Mesendoderm (in vitro differentiated cells): ENCODE data around the gene GTF2F2.

ENCODE experiments used
- DNase-seq: peaks from one replicate; pipeline ENCODE4 v3.0.0; 2013
- H2AK5ac ChIP-seq: 2 replicates; pipeline ENCODE4 v1.6.1; 2013; ENCODE audit warnings: low read length, inconsistent platforms
- H2BK120ac ChIP-seq: 2 replicates; pipeline ENCODE4 v1.6.1; 2013; ENCODE audit warnings: low read depth, mild to moderate bottlenecking, low read length, moderate library complexity, mixed read lengths
- H2BK15ac ChIP-seq: replicated peaks from 2 replicates; pipeline ENCODE4 v1.6.1; 2013; ENCODE audit warnings: low read depth, mild to moderate bottlenecking, moderate library complexity
- H2BK5ac ChIP-seq: 2 replicates; pipeline ENCODE4 v1.6.1; 2013; ENCODE audit warnings: low read length, inconsistent platforms
- H3K18ac ChIP-seq: 2 replicates; pipeline ENCODE4 v1.6.1; 2013; ENCODE audit warnings: mild to moderate bottlenecking, low read length, mixed read lengths
- H3K23ac ChIP-seq: one replicate; pipeline ENCODE4 v1.6.1; 2013; ENCODE audit warnings: low read length
- H3K27ac ChIP-seq: 2 replicates; pipeline ENCODE4 v1.5.1; 2013; ENCODE audit warnings: low read depth, mild to moderate bottlenecking, inconsistent platforms, low read length, moderate library complexity
- H3K27me3 ChIP-seq: 2 replicates; pipeline ENCODE4 v1.6.1; 2013; ENCODE audit warnings: low read length, control low read depth, mild to moderate bottlenecking, inconsistent platforms; ENCODE audit not compliant: insufficient read depth, poor library complexity
- H3K36me3 ChIP-seq: 2 replicates; pipeline ENCODE4 v1.6.1; 2013; ENCODE audit warnings: low read length, inconsistent platforms; ENCODE audit not compliant: control insufficient read depth, insufficient read depth
- H3K4ac ChIP-seq: one replicate; pipeline ENCODE4 v1.6.1; 2013; ENCODE audit warnings: low read depth, mild to moderate bottlenecking, low read length, moderate library complexity
- H3K4me1 ChIP-seq: 2 replicates; pipeline ENCODE4 v1.6.1; 2013; ENCODE audit warnings: low read depth, low read length, inconsistent platforms; ENCODE audit not compliant: control insufficient read depth
- H3K4me2 ChIP-seq: 2 replicates; pipeline ENCODE4 v1.6.1; 2013; ENCODE audit warnings: low read length
- H3K4me3 ChIP-seq: 2 replicates; pipeline ENCODE4 v1.5.1; 2013; ENCODE audit warnings: mild to moderate bottlenecking, low read length
- H3K56ac ChIP-seq: one replicate; pipeline ENCODE4 v1.6.1; 2013; ENCODE audit warnings: low read length
- H3K79me1 ChIP-seq: 2 replicates; pipeline ENCODE4 v1.6.1; 2013; ENCODE audit warnings: low read length, inconsistent platforms
- H3K79me2 ChIP-seq: 2 replicates; pipeline ENCODE4 v1.6.1; 2013; ENCODE audit warnings: mild to moderate bottlenecking, low read length; ENCODE audit not compliant: control insufficient read depth, insufficient read depth
- H3K9ac ChIP-seq: 2 replicates; pipeline ENCODE4 v1.6.1; 2013; ENCODE audit warnings: low read length, inconsistent platforms
- H4K5ac ChIP-seq: one replicate; pipeline ENCODE4 v1.6.1; 2013; ENCODE audit warnings: low read length
- H4K8ac ChIP-seq: one replicate; pipeline ENCODE4 v1.6.1; 2013; ENCODE audit warnings: low read depth, mild to moderate bottlenecking, control low read depth, low read length, moderate library complexity
- WGBS: extraction: QIAGEN DNeasy Blood & Tissue Kit; methylation state at CpG from one replicate; pipeline ENCODE4 v1.1.7; 2013; ENCODE audit warnings: low lambda C conversion rate, missing lambda C conversion rate; ENCODE audit not compliant: insufficient coverage; ENCODE audit errors: extremely low coverage; 5-methylcytosine and 5-hydroxymethylcytosine counted together

The GTF2F2 gene

DNA sequence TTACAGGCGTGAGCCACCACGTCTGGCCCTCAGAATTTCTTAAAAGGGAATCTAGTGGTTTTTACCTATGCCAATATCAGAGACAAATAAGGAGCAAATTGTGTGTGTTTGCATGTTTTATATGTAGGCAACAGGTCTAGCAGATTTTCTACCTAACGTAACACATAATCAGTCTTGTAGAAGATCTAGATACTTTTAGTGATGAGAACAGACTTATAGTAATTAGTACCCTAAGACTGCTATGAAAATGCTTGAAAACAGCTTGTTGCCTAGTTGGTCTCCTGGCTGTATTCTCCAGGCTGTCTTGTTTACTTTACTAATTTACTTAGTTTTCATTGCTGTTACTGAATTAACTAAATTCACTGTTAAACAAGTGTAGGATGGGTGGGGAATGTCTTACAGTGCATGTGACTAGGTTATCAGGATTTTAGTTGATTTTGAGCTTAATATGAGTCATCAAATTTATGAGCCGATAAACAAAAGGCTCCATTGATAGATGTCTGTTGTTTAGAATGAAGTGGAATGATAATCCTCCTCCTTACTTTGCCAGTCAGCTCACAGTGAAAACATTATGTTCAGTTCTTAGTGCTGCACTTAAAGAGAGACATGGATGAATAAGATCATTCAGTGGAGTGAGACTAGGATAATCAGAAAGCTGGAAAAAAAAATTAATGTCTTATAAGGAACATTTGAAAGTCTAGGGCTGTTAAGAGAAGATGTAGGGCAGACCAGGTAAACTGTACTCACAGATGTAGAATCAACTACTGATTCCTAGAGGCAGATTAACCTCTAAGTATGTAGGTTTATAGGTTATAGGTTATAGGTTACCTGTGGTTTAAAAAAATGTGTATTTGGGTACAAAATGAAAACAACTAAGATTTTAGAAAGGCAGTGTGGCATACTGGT lies 22.4 kb downstream of the GTF2F2 start:
- H3K4me3 ChIP-seq = no peak overlapping the region

GRCh38 chr13:45143346-45143751 lies 23.0 kb downstream of the GTF2F2 start:
- Histone ChIP-seq H4K8ac (no peak overlapping the region), H4K5ac (no peak overlapping the region), H2BK120ac (no peak overlapping the region), H3K27me3 (no peaks in the 10 kb centered on the region), H3K56ac (no peak overlapping the region), H3K4me2 (no peak overlapping the region), H3K18ac (no peak overlapping the region), H2BK15ac (no peak overlapping the region), H3K4me3 (no peak overlapping the region), H3K79me1 (peaks cover 11% of the 10 kb centered on the region), H3K23ac (no peak overlapping the region), H3K27ac (no peak overlapping the region), H3K4me1 (no peaks in the 10 kb centered on the region), H3K4ac (no peak overlapping the region), H3K79me2 (peaks cover 11% of the 10 kb centered on the region), H2BK5ac (no peak overlapping the region), H3K9ac (no peak overlapping the region), H3K36me3 (no peaks in the 10 kb centered on the region), H2AK5ac (no peak overlapping the region)
- no peak for DNase-seq
- WGBS = no CpG with 5 or more reads among the region's 7 CpGs

More for the DNA sequence above, 22.4 kb downstream of the GTF2F2 start:
- H3K36me3 ChIP-seq = no peaks in the 10 kb centered on the region
- no peak overlapping the region for H3K23ac ChIP-seq
- H2BK15ac ChIP-seq = no peak overlapping the region
- H3K56ac ChIP-seq = no peak overlapping the region
- no peak overlapping the region for H4K8ac ChIP-seq
- H3K27me3 ChIP-seq = no peaks in the 10 kb centered on the region
- no peak overlapping the region for H3K4me2 ChIP-seq
- WGBS = no CpG with 5 or more reads among the region's 4 CpGs
- peaks cover 10% of the 10 kb centered on the region for H3K79me1 ChIP-seq
- no peak for DNase-seq
- H4K5ac ChIP-seq = no peak overlapping the region
- H3K4me1 ChIP-seq = no peaks in the 10 kb centered on the region
- no peak overlapping the region for H3K18ac ChIP-seq
- H2BK120ac ChIP-seq = no peak overlapping the region
- peaks cover 10% of the 10 kb centered on the region for H3K79me2 ChIP-seq
- H2AK5ac ChIP-seq = no peak overlapping the region
- no peak overlapping the region for H2BK5ac ChIP-seq
- H3K4ac ChIP-seq = no peak overlapping the region
- no peak overlapping the region for H3K9ac ChIP-seq
- H3K27ac ChIP-seq = no peak overlapping the region

DNA sequence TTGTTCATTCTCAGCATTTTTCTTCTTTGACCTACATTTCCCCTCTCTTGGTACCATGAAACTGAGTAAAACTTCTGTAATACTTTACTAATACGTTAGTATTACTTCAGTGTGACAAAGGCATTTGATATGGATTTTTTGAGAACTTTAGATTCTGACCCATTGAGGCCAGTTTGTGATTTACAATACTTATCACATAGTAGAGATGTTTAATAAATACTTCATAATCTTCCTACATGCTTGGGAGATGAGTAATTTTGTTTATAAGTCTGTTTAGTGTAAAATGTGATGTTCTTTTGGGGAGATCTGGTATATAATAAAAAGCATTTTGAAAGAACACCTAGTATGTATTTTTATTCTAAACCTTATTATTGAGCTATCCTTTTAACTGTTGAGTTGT lies 29.7 kb downstream of the GTF2F2 start:
- Histone ChIP-seq H3K4me1 (no peaks in the 10 kb centered on the region), H3K79me1 (peaks cover 7% of the 10 kb centered on the region), H3K79me2 (peaks cover 8% of the 10 kb centered on the region), H3K4ac (no peak overlapping the region), H3K18ac (no peak overlapping the region), H3K27ac (no peak overlapping the region), H3K56ac (no peak overlapping the region), H3K23ac (no peak overlapping the region), H3K4me3 (no peak overlapping the region), H2BK5ac (no peak overlapping the region), H2AK5ac (no peak overlapping the region), H3K27me3 (no peaks in the 10 kb centered on the region), H4K8ac (no peak overlapping the region), H3K36me3 (no peaks in the 10 kb centered on the region), H3K9ac (no peak overlapping the region), H2BK120ac (no peak overlapping the region), H4K5ac (no peak overlapping the region), H2BK15ac (no peak overlapping the region), H3K4me2 (no peak overlapping the region)
- no peak for DNase-seq
- no CpG with 5 or more reads among the region's 1 CpG for WGBS

DNA sequence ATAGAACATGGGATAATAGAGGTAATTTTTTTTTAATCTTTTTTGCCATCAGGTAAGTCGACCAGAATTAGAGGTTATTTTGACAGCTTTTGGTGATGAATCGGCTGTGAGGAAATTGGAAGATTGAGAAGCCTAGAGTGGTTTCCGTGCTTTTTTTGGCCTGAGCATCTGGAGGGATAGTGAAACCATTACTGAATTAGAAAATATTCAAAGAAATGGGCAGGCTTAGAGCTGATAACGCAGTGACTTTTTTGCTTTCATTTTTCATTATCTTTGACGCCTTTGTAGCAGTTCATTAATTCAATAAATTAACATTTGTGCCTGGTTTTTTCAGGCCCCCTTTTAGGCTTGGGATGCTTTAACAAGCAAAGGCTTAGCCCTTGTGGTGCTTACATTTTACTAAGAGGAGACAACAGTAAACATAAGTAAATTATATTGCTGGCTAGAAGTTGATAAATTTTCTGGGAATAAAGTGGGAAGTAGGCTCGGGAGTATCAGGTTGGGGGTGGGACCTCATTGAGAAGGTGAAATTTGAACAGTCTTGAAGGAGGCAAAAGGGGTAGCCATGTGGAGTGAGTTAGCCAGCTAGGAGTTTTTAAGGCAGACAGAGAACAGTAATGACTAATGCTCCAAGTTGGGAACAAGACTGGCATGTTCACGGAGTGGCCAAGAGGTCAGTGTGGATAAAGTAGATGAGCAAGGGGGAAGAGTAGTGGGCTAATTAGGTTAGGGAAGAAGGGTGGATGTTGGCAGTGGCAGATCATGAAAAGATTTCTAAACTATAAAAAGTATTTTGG lies 36.5 kb downstream of the GTF2F2 start:
- Histone ChIP-seq H2BK5ac (no peak overlapping the region), H3K27ac (no peak overlapping the region), H3K36me3 (no peaks in the 10 kb centered on the region), H3K18ac (no peak overlapping the region), H3K4ac (no peak overlapping the region), H3K27me3 (no peaks in the 10 kb centered on the region), H4K8ac (no peak overlapping the region), H3K4me3 (no peak overlapping the region), H3K79me1 (peaks cover 2% of the 10 kb centered on the region), H2BK15ac (no peak overlapping the region), H3K4me2 (no peak overlapping the region), H4K5ac (no peak overlapping the region), H3K23ac (no peak overlapping the region), H2AK5ac (no peak overlapping the region), H3K9ac (no peak overlapping the region), H3K79me2 (no peaks in the 10 kb centered on the region), H3K56ac (no peak overlapping the region), H2BK120ac (no peak overlapping the region), H3K4me1 (no peaks in the 10 kb centered on the region)
- no CpG with 5 or more reads among the region's 7 CpGs for WGBS
- DNase-seq = no peak

DNA sequence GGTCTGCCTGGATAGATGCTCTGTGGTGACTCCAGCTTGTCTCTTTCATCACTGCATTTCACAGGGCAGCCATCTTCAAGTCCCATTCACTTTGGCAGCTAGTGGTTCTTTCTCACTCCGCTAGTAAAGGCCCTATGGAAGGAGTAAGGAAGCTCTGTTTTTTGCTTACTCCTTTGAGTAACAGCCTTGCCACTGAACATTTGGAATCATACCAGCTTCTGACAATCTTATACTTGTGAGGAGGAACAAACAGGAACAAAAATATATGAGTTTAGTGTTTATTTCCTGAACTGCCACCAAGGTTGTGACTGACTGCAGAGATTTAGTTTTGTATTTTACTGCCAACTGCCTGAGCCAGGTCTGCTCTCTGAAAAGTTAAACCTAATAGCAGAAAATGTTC lies 41.9 kb downstream of the GTF2F2 start:
- H4K8ac ChIP-seq = no peak overlapping the region
- DNase-seq = no peak
- no peak overlapping the region for H4K5ac ChIP-seq
- H2BK5ac ChIP-seq = no peak overlapping the region
- H3K4me1 ChIP-seq = no peaks in the 10 kb centered on the region
- H3K27me3 ChIP-seq = no peaks in the 10 kb centered on the region
- no peaks in the 10 kb centered on the region for H3K79me1 ChIP-seq
- H3K79me2 ChIP-seq = no peaks in the 10 kb centered on the region
- no peak overlapping the region for H3K18ac ChIP-seq
- H3K4me2 ChIP-seq = no peak overlapping the region
- no peak overlapping the region for H3K27ac ChIP-seq
- H3K9ac ChIP-seq = no peak overlapping the region
- H2AK5ac ChIP-seq = no peak overlapping the region
- H3K23ac ChIP-seq = no peak overlapping the region
- H3K4ac ChIP-seq = no peak overlapping the region
- H3K56ac ChIP-seq = no peak overlapping the region
- no CpG with 5 or more reads among the region's 1 CpG for WGBS
- H2BK15ac ChIP-seq = no peak overlapping the region
- H3K4me3 ChIP-seq = no peak overlapping the region
- no peaks in the 10 kb centered on the region for H3K36me3 ChIP-seq
- no peak overlapping the region for H2BK120ac ChIP-seq
